HepG2 (cell line): ENCODE results near the gene ZNF264. TPM values are rescaled to one million over a fixed set of nuclear protein-coding genes. Genes with fewer than 3 reads are reported as not detected.
A peak's percentile ranks its signal among the peaks of the same experiment; 100 is the strongest.

Source experiments
- CREB1 ChIP-seq, 2 experiments: fragments of 450-650 bp in 1 of 2; IDR thresholded peaks; 2 replicates each; pipeline ENCODE4 v1.6.1; 2016 to 2017; ENCODE audit warnings: control low read depth in 1 of 2, mild to moderate bottlenecking in 1 of 2, missing compliant biosample characterization in 1 of 2, missing genetic modification characterization in 1 of 2
- HMGXB4 ChIP-seq, 2 experiments: sonication (generic) in 1 of 2; formaldehyde crosslinking in 1 of 2; IDR thresholded peaks; 2 replicates each; pipeline versions ENCODE4 v1.4.0 to v1.6.1; 2018 to 2020; ENCODE audit warnings: missing genetic modification reagents in 2 of 2, borderline replicate concordance in 1 of 2, low read depth in 1 of 2, mild to moderate bottlenecking in 1 of 2, missing biosample characterization in 1 of 2
- NCOA1 ChIP-seq: sonication (generic); formaldehyde crosslinking; IDR thresholded peaks from 2 replicates; pipeline ENCODE4 v1.9.0; 2021; ENCODE audit warnings: missing genetic modification reagents
- NFYC ChIP-seq: IDR thresholded peaks from 2 replicates; pipeline ENCODE4 v1.6.1; 2016; ENCODE audit warnings: missing genetic modification reagents, missing compliant biosample characterization
- SMARCC2 ChIP-seq: fragments of 450-650 bp; IDR thresholded peaks from 2 replicates; pipeline ENCODE4 v1.6.1; 2017; ENCODE audit warnings: antibody characterized with exemption, mild to moderate bottlenecking
- STAG1 ChIP-seq: sonication (generic); formaldehyde crosslinking; IDR thresholded peaks from 2 replicates; pipeline ENCODE4 v1.4.0; 2020; ENCODE audit warnings: missing genetic modification reagents
- YEATS4 ChIP-seq: sonication (generic); formaldehyde crosslinking; IDR thresholded peaks from 2 replicates; pipeline ENCODE4 v1.4.0; 2020; ENCODE audit warnings: missing genetic modification reagents, borderline replicate concordance
- ZNF451 ChIP-seq: sonication (generic); formaldehyde crosslinking; IDR thresholded peaks from 2 replicates; pipeline ENCODE4 v1.5.0; 2020; ENCODE audit warnings: mild to moderate bottlenecking, missing genetic modification reagents
- ZNF513 ChIP-seq: sonication (generic); formaldehyde crosslinking; conservative IDR thresholded peaks from 2 replicates; pipeline ENCODE4 v1.5.0; 2020; ENCODE audit warnings: missing genetic modification reagents
- ZNF614 ChIP-seq: IDR thresholded peaks from 2 replicates; pipeline ENCODE4 v1.6.1; 2018; ENCODE audit warnings: missing biosample characterization, missing genetic modification reagents, inconsistent platforms, borderline replicate concordance
- ZNF850 ChIP-seq: sonication (generic); formaldehyde crosslinking; conservative IDR thresholded peaks from 2 replicates; pipeline ENCODE4 v1.9.0; 2021; ENCODE audit warnings: mild to moderate bottlenecking, missing genetic modification reagents
- polyA plus RNA-seq, 8 experiments: library from polyadenylated mRNA; depleted of rRNA in 3 of 8; stranded (reverse) in 7 of 8; unstranded in 1 of 8; fragments of >200 nt; fragmentation: Illumina TruSeq in 4 of 8; extraction: Trizol in 4 of 8; gene quantifications; 2 replicates each; pipeline versions ENCODE4 v1.2.1 to v1.2.3, GENCODE V29; 2011 to 2016; ENCODE audit warnings: low read depth in 4 of 8, missing spikeins in 1 of 8, mixed read lengths in 1 of 8; ENCODE audit not compliant: insufficient read depth in 1 of 8
- total RNA-seq, 5 experiments: library from RNA; depleted of rRNA; stranded (reverse); fragments of >200 nt; fragmentation: Illumina TruSeq; extraction: Trizol; gene quantifications; 2 replicates each; pipeline ENCODE4 v1.2.3, GENCODE V29; 2016; ENCODE audit warnings: low read depth in 1 of 5
- TF ChIP-seq, protein P1 (sequence below): sonication (generic); formaldehyde crosslinking; IDR thresholded peaks from 2 replicates; pipeline ENCODE4 v1.4.0; 2020; ENCODE audit warnings: missing genetic modification reagents
- TF ChIP-seq, protein P2 (sequence below): sonication (generic); formaldehyde crosslinking; IDR thresholded peaks from 2 replicates; pipeline ENCODE4 v1.4.0; 2020; ENCODE audit warnings: mild to moderate bottlenecking, missing genetic modification reagents
- TF ChIP-seq, protein P3 (sequence below): sonication (generic); formaldehyde crosslinking; IDR thresholded peaks from 2 replicates; pipeline ENCODE4 v1.5.1; 2020; ENCODE audit warnings: mild to moderate bottlenecking, missing genetic modification reagents
- TF ChIP-seq, protein P4 (sequence below): sonication (generic); formaldehyde crosslinking; IDR thresholded peaks from 2 replicates; pipeline ENCODE4; 2020; ENCODE audit warnings: missing genetic modification reagents, mild to moderate bottlenecking, borderline replicate concordance

The ZNF264 gene
- total and polyA plus RNA-seq, 2 of the 13 experiments (the other 11 are each of a cell fraction or from before 2014, with no cell fraction given), result 3.5 to 17.6 TPM

DNA sequence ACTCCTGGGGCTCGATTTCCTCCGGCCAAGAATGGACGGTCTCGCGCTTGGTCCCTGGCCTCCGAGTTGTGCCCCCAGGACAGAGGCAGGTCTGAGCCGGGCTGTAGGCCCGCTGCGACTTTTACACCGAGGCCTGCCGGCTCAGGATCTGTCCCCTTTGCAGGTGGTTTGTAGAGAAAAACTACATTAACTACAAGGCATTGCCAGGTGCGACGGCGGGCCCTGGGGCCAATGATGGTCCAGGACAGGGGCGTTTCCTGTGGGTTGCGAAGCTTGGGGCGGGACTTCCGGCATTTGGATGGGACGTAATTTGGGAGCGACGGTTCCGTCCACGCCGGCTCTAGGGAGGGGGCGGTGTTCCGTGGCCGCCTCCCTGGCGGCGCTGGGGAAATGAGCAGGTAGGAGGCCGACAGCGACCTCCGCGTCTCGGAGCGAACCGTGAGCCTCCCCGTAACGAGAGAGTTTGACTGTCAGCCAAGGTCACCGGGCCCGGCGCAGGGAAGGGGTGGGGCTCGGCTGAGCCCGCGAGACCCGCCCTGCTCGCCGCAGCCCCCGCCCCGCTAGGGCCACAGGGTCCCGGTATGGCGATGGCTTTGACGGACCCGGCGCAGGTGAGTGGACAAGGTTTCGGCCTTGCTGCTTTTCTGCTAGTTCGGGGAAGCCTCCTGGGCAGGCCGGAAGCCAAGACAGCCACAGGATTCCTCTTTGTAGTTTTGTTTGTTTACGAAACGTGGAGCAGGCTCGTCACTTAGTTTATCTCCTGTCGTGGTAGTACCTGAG is 49.2 kb downstream of the ZNF264 start, which contains the start of gene ZNF805 (continued):
- TF ChIP-seq YEATS4 (CRISPR knock-in tag) (peak; percentile 94), CREB1 (IDR thresholded peaks at IDR 0.05) (peak; percentile 96), CREB1 (CRISPR knock-in tag; IDR thresholded peaks at IDR 0.05) (peak; percentile 99), ZNF614 (no peak), HMGXB4 (CRISPR knock-in tag; IDR thresholded peaks at IDR 0.05; ENCODE audit: borderline replicate concordance in 1 of 2, low read depth in 1 of 2) (peak; percentile 60 to 87; a peak in 3 of 4 replicates), ZNF513 (no peak), STAG1 (CRISPR knock-in tag) (no peak; the same call in none of the 2 replicates), NCOA1 (CRISPR knock-in tag) (0 out of 2 replicates have a peak, but pooled peaks have one; percentile 21), ZNF451 (no peak), NFYC (CRISPR knock-in tag) (peak; percentile 91), SMARCC2 (no peak), ZNF850 (CRISPR knock-in tag) (no peak)
- TF ChIP-seq, protein P1, sequence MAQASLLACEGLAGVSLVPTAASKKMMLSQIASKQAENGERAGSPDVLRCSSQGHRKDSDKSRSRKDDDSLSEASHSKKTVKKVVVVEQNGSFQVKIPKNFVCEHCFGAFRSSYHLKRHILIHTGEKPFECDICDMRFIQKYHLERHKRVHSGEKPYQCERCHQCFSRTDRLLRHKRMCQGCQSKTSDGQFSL (CRISPR knock-in tag), result no peak
- TF ChIP-seq, protein P2, sequence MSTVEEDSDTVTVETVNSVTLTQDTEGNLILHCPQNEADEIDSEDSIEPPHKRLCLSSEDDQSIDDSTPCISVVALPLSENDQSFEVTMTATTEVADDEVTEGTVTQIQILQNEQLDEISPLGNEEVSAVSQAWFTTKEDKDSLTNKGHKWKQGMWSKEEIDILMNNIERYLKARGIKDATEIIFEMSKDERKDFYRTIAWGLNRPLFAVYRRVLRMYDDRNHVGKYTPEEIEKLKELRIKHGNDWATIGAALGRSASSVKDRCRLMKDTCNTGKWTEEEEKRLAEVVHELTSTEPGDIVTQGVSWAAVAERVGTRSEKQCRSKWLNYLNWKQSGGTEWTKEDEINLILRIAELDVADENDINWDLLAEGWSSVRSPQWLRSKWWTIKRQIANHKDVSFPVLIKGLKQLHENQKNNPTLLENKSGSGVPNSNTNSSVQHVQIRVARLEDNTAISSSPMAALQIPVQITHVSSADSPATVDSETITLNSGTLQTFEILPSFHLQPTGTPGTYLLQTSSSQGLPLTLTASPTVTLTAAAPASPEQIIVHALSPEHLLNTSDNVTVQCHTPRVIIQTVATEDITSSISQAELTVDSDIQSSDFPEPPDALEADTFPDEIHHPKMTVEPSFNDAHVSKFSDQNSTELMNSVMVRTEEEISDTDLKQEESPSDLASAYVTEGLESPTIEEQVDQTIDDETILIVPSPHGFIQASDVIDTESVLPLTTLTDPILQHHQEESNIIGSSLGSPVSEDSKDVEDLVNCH (CRISPR knock-in tag), result no peak
- TF ChIP-seq, protein P3, sequence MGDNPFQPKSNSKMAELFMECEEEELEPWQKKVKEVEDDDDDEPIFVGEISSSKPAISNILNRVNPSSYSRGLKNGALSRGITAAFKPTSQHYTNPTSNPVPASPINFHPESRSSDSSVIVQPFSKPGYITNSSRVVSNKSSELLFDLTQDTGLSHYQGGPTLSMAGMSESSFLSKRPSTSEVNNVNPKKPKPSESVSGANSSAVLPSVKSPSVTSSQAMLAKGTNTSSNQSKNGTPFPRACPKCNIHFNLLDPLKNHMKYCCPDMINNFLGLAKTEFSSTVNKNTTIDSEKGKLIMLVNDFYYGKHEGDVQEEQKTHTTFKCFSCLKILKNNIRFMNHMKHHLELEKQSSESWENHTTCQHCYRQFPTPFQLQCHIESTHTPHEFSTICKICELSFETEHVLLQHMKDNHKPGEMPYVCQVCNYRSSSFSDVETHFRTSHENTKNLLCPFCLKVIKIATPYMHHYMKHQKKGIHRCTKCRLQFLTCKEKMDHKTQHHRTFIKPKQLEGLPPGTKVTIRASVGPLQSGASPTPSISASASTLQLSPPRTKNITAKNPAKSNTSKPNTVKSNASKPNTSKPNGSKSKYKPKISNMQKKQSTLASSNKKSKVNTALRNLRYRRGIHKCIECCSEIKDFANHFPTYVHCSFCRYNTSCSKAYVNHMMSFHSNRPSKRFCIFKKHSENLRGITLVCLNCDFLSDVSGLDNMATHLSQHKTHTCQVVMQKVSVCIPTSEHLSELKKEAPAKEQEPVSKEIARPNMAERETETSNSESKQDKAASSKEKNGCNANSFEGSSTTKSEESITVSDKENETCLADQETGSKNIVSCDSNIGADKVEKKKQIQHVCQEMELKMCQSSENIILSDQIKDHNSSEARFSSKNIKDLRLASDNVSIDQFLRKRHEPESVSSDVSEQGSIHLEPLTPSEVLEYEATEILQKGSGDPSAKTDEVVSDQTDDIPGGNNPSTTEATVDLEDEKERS (CRISPR knock-in tag), result no peak
- TF ChIP-seq, protein P4, sequence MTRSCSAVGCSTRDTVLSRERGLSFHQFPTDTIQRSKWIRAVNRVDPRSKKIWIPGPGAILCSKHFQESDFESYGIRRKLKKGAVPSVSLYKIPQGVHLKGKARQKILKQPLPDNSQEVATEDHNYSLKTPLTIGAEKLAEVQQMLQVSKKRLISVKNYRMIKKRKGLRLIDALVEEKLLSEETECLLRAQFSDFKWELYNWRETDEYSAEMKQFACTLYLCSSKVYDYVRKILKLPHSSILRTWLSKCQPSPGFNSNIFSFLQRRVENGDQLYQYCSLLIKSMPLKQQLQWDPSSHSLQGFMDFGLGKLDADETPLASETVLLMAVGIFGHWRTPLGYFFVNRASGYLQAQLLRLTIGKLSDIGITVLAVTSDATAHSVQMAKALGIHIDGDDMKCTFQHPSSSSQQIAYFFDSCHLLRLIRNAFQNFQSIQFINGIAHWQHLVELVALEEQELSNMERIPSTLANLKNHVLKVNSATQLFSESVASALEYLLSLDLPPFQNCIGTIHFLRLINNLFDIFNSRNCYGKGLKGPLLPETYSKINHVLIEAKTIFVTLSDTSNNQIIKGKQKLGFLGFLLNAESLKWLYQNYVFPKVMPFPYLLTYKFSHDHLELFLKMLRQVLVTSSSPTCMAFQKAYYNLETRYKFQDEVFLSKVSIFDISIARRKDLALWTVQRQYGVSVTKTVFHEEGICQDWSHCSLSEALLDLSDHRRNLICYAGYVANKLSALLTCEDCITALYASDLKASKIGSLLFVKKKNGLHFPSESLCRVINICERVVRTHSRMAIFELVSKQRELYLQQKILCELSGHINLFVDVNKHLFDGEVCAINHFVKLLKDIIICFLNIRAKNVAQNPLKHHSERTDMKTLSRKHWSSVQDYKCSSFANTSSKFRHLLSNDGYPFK (CRISPR knock-in tag), result peak; percentile 85; the same call in 1 of the 2 replicates
